Sigmoid colon (tissue), 7 donors: ENCODE data around the gene TBCD. TPM values are rescaled to one million over a fixed set of nuclear protein-coding genes. Genes with fewer than 3 reads are reported as not detected.
"Not testable (repeated sequence)": the region's sequence is repeated elsewhere in the genome, so short reads cannot be mapped to it uniquely, and the experiment has no call there.

Experiments used
- DNase-seq: peaks from one replicate; pipeline ENCODE4 v3.0.0-alpha.2; 2019
- H3K27ac ChIP-seq, 4 donors: fragments of 200-600 bp; sonication (generic); one replicate each; pipeline ENCODE4 v1.5.1; 2016 to 2019; ENCODE audit warnings: mild to moderate bottlenecking in 1 of 4
- H3K27me3 ChIP-seq, 3 donors: fragments of 200-600 bp; sonication (generic); one replicate each; pipeline ENCODE4 v1.5.1; 2019; ENCODE audit warnings: mild to moderate bottlenecking in 1 of 3
- H3K36me3 ChIP-seq, 4 donors: fragments of 200-600 bp; sonication (generic); one replicate each; pipeline ENCODE4 v1.5.1; 2016 to 2019
- H3K4me1 ChIP-seq, 4 donors: fragments of 200-600 bp; sonication (generic); one replicate each; pipeline ENCODE4 v1.5.1; 2017 to 2019
- H3K4me3 ChIP-seq, 4 donors: fragments of 200-600 bp; sonication (generic); one replicate each; pipeline ENCODE4 v1.5.1; 2017 to 2019; ENCODE audit warnings: mild to moderate bottlenecking in 2 of 4, moderate library complexity in 1 of 4
- H3K9me3 ChIP-seq, 4 donors: fragments of 200-600 bp in 3 of 4; sonication (generic) in 3 of 4; one replicate each; pipeline versions ENCODE4 v1.5.1 to v1.6.1; 2013 to 2019
- EP300 ChIP-seq, 4 donors: sonication (generic); formaldehyde crosslinking; IDR thresholded peaks; one replicate each; pipeline ENCODE4 v1.6.1; 2017; ENCODE audit warnings: antibody characterized with exemption in 4 of 4
- POLR2A ChIP-seq, 2 donors: fragments of 450-650 bp; IDR thresholded peaks; one replicate each; pipeline ENCODE4 v1.6.1; 2016; ENCODE audit warnings: antibody characterized with exemption in 2 of 2, mild to moderate bottlenecking in 2 of 2, moderate library complexity in 2 of 2
- POLR2AphosphoS5 ChIP-seq, 4 donors: sonication (generic); formaldehyde crosslinking; IDR thresholded peaks; one replicate each; pipeline ENCODE4 v1.6.1; 2017; ENCODE audit warnings: antibody characterized with exemption in 4 of 4
- WGBS, 2 donors: extraction: QIAGEN DNeasy Blood & Tissue Kit; methylation state at CpG; one replicate each; pipeline ENCODE4 v1.1.7; 2013; 5-methylcytosine and 5-hydroxymethylcytosine counted together
- intact Hi-C: fragments of 100-400 bp; cut with DNase I; formaldehyde crosslinking; loops from one replicate; pipeline ENCODE4 v1.15.1; 2023
- polyA plus RNA-seq, 3 donors: library from polyadenylated mRNA; stranded (reverse); fragments of 200-250 nt; gene quantifications; one replicate each; pipeline ENCODE4 v1.2.3, GENCODE V29; 2013
- total RNA-seq, 4 donors: library from RNA; depleted of rRNA; stranded (reverse); fragments of >200 nt; gene quantifications; one replicate each; pipeline ENCODE4 v1.1.0, GENCODE V29; 2016
- TF ChIP-seq, protein P1 (sequence below), 4 experiments: fragments of 450-650 bp in 3 of 4; fragments of 200-600 bp in 1 of 4; IDR thresholded peaks; one replicate each; pipeline ENCODE4 v1.5.1; 2016 to 2019; ENCODE audit warnings: antibody characterized with exemption in 4 of 4, mild to moderate bottlenecking in 3 of 4, moderate library complexity in 2 of 4
- donor health status: healthy with polysubstance abuse.
- donor health status: Bipolar disorder and iron deficiency.
- donor health status: healthy.

Gene TBCD
- total and polyA plus RNA-seq, 7 donors: 11.1 to 77.4 (median 34.2) TPM

DNA sequence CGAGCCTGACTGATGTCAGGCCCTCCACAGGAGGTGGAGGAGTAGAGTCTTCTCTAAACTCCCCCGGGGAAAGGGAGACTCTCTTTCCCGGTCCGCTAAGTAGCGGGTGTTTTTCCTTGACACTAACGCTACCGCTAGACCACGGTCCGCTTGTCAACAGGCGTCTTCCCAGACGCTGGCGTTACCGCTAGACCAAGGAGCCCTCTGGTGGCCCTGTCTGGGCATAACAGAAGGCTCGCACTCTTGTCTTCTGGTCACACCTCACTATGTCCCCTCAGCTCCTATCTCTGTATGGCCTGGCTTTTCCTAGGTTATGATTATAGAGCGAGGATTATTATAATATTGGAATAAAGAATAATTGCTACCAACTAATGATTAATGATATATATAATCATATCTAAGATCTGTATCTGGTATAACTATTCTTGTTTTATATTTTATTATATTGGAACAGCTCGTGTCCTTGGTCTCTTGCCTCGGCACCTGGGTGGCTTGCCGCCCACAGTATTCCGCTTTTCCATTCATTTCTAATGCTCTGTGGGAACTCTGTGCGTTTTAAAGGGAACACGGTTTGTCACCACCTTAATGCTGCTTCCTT lies 26.0 kb downstream of the TBCD start:
- 75 to 81% methylated on average over 21 of the region's 21 CpGs for WGBS, 2 donors
- not testable (repeated sequence) for H3K27ac ChIP-seq, DNase-seq, H3K27me3 ChIP-seq, H3K9me3 ChIP-seq, H3K4me3 ChIP-seq
- TF ChIP-seq, protein P1, sequence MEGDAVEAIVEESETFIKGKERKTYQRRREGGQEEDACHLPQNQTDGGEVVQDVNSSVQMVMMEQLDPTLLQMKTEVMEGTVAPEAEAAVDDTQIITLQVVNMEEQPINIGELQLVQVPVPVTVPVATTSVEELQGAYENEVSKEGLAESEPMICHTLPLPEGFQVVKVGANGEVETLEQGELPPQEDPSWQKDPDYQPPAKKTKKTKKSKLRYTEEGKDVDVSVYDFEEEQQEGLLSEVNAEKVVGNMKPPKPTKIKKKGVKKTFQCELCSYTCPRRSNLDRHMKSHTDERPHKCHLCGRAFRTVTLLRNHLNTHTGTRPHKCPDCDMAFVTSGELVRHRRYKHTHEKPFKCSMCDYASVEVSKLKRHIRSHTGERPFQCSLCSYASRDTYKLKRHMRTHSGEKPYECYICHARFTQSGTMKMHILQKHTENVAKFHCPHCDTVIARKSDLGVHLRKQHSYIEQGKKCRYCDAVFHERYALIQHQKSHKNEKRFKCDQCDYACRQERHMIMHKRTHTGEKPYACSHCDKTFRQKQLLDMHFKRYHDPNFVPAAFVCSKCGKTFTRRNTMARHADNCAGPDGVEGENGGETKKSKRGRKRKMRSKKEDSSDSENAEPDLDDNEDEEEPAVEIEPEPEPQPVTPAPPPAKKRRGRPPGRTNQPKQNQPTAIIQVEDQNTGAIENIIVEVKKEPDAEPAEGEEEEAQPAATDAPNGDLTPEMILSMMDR (IDR thresholded peaks at IDR 0.05): peak in 1 of 4 experiments; percentile 48
- H3K36me3 ChIP-seq: peaks cover 0 to 24% (median 2%) of the 10 kb centered on the region in 4 donors
- peaks cover 0 to 11% (median 2%) of the 10 kb centered on the region in 4 donors for H3K4me1 ChIP-seq
- intact Hi-C loops: loop anchor here (2.0 kb wide), 1 partner anchor 427 kb away; no protein-coding TSS in a partner anchor

DNA sequence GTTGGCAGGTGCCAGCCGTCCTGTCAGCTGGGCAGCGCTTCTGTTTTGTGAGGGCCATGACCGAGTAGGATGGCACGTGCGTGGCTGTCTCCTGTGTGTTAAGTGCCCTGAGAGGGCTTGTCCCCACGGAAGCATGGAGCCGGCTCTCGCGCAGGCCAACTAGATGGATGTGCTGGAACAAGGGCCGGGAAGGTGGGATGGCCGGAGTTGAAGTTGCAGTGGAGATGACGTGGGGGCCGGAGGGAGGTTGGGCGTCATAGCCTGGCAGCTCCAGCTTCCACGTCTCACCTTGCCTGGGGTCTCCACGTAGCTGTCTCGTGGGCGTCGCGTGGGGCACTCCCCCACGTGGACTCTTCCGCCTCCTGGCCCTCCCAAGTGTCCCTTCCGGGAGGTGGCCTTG lies 27.7 kb downstream of the TBCD start:
- Histone ChIP-seq H3K36me3 (peaks cover 0 to 37% (median 6%) of the 10 kb centered on the region in 4 donors), H3K4me3 (no peak overlapping the region), H3K4me1 (peaks cover 0 to 11% (median 2%) of the 10 kb centered on the region in 4 donors), H3K27ac (no peak overlapping the region), H3K27me3 (no peaks in the 10 kb centered on the region), H3K9me3 (no peaks in the 10 kb centered on the region)
- DNase-seq: no peak
- TF ChIP-seq, protein P1 (IDR thresholded peaks at IDR 0.05): no peak
- no peak for TF ChIP-seq POLR2A (IDR thresholded peaks at IDR 0.05)
- TF ChIP-seq POLR2AphosphoS5 (IDR thresholded peaks at IDR 0.05): no peak
- no peak for TF ChIP-seq EP300 (IDR thresholded peaks at IDR 0.05)
- WGBS, 2 donors: 96% methylated on average over 23 of the region's 23 CpGs
- intact Hi-C loops: no loop called here

DNA sequence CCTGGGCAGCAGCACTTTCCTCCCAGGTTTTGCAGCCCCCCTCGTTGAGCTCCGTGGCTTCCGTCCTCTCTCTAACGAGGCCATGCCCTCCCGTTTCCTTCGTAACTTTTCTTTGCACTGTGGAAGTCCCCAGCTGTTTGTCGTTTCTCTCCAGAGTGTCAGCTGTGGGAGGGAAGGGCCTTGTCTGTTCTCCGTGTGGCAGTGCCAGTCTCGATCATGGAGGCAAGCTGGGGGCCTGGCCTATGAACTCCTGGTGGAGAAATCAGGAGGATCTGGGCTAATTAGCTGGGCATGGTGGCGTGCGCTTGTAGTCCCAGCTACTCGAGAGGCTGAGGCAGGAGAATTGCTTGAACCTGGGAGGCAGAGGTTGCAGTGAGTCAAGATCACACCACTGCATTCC lies 28.3 kb downstream of the TBCD start:
- H3K27me3 ChIP-seq: no peaks in the 10 kb centered on the region
- H3K9me3 ChIP-seq: no peaks in the 10 kb centered on the region
- no peak overlapping the region for H3K27ac ChIP-seq
- no peak overlapping the region for H3K4me3 ChIP-seq
- WGBS, 2 donors: 83 to 86% methylated on average over 12 of the region's 12 CpGs
- DNase-seq: no peak
- TF ChIP-seq POLR2A (IDR thresholded peaks at IDR 0.05): no peak
- TF ChIP-seq, protein P1 (IDR thresholded peaks at IDR 0.05): no peak
- peaks cover 0 to 5% (median 0%) of the 10 kb centered on the region in 4 donors for H3K4me1 ChIP-seq
- peaks cover 0 to 39% (median 6%) of the 10 kb centered on the region in 4 donors for H3K36me3 ChIP-seq
- intact Hi-C loops: loop anchor here (5.0 kb wide), 1 partner anchor 137 kb away; no protein-coding TSS in a partner anchor

DNA sequence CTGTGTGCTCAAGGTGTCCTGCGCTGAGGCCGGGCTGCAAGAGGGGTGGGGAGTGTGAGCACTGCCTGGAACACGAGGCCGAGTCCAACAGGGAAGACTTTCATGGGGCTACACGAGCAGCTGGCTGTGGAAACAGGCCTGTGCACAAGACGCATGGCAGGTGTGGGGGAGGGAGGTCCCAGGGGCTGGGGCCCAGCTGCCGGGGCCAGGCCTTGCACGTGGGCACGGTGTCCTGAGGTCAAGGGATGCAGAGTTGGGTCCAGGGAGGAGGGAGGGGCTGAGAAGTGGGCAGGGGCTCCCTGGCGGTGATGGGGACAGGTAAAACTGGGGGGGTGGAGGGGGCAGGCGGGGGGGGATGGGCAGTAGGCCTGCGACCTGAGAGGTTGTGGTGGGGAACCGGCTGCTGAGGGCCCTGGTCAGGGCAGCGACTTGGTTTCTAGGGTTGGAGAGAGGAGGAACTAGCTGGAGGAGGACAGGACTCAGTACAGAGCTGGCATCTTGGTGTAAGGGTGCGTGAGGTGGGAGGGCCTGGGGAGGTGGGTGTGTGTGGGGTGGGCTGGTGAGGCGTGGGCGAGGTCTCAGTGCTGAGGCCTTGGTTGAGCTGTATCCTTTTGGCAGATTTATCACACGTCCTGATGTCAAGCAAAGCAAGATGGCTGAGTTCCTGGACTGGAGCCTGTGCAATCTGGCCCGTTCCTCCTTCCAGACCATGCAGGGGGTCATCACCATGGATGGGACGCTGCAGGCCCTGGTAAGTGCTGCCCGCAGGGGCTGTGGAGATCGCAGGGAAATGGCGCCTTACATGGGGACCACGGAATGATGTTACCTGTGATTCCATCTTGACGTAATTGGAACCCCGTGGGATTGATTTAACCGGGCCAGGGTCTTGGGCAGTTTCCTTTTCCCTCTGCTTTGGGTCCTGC lies 29.4 kb downstream of the TBCD start:
- no peaks in the 10 kb centered on the region for H3K27me3 ChIP-seq
- H3K4me3 ChIP-seq: no peak overlapping the region
- DNase-seq: no peak
- TF ChIP-seq POLR2A (IDR thresholded peaks at IDR 0.05) (no peak), EP300 (IDR thresholded peaks at IDR 0.05) (no peak), POLR2AphosphoS5 (IDR thresholded peaks at IDR 0.05) (no peak)
- TF ChIP-seq, protein P1 (IDR thresholded peaks at IDR 0.05): no peak
- intact Hi-C loops: loop anchor here (5.0 kb wide), 1 partner anchor 136 kb away; no protein-coding TSS in a partner anchor
- peaks cover 0 to 4% (median 0%) of the 10 kb centered on the region in 4 donors for H3K4me1 ChIP-seq
- H3K27ac ChIP-seq: no peak overlapping the region
- H3K36me3 ChIP-seq: peaks cover 0 to 34% (median 6%) of the 10 kb centered on the region in 4 donors
- WGBS, 2 donors: 78 to 81% methylated on average over 27 of the region's 27 CpGs
- H3K9me3 ChIP-seq: no peaks in the 10 kb centered on the region
